ENCODE results near the gene ZNF627. TPM values are rescaled to one million over a fixed set of nuclear protein-coding genes. Genes with fewer than 3 reads are reported as not detected.

The ZNF627 gene
- total and polyA plus RNA-seq, 10 donors = 4.5 to 14.5 (median 11.9) TPM

DNA sequence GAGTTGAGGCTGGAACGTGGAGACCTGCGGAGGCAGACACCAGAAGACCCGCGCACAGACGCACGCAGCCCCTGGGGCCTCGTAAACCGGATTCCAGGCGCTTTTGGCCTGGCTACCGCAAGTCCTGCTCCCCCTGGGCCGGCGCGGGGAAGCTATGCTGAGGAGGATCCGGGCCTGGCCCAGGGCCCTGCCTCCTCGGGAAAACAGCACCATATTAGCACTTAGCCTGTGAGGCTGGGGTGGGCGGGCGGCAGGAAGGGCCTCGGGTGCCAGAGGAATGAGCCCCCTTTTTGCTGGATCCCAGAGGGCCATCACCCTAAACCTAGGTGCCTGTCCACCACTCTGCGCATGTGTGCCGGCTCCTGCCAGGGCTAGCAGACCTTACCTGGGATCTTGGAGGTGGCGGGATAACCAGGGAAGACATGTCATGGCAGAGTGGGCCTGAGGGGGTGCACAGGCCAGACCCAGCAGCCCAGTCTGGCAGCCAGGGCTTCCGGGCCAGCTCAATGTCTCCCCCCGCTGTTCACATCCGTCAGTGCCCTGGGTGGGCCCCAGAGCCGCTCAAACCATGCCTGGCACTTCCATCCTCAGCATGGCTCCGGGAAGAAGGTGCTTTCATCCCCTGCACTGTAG is 45.6 kb upstream of the ZNF627 start:
- H3K36me3 ChIP-seq = peaks cover 0 to 57% (median 28%) of the 10 kb centered on the region in 6 donors
- no peak overlapping the region for H3K4me3 ChIP-seq
- no peaks in the 10 kb centered on the region for H3K27me3 ChIP-seq (replicated peaks in 1 of 7)
- peak overlapping the region in 1 of 8 donors; percentile 20 for H3K27ac ChIP-seq
- peak in 2 of 3 donors; percentile 25 to 51 for TF ChIP-seq POLR2AphosphoS5 (IDR thresholded peaks at IDR 0.05)
- TF ChIP-seq POLR2A (IDR thresholded peaks at IDR 0.05) = no peak
- TF ChIP-seq, protein P1, sequence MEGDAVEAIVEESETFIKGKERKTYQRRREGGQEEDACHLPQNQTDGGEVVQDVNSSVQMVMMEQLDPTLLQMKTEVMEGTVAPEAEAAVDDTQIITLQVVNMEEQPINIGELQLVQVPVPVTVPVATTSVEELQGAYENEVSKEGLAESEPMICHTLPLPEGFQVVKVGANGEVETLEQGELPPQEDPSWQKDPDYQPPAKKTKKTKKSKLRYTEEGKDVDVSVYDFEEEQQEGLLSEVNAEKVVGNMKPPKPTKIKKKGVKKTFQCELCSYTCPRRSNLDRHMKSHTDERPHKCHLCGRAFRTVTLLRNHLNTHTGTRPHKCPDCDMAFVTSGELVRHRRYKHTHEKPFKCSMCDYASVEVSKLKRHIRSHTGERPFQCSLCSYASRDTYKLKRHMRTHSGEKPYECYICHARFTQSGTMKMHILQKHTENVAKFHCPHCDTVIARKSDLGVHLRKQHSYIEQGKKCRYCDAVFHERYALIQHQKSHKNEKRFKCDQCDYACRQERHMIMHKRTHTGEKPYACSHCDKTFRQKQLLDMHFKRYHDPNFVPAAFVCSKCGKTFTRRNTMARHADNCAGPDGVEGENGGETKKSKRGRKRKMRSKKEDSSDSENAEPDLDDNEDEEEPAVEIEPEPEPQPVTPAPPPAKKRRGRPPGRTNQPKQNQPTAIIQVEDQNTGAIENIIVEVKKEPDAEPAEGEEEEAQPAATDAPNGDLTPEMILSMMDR (IDR thresholded peaks at IDR 0.05 in 8 of 11, conservative IDR thresholded peaks at IDR 0.05 in 3 of 11) = peak in 2 of 11 experiments; percentile 13 to 25
- H3K4me1 ChIP-seq = peaks cover 0 to 40% (median 13%) of the 10 kb centered on the region in 6 donors
- no peaks in the 10 kb centered on the region for H3K9me3 ChIP-seq
- WGBS, 5 donors = 86 to 94% (median 88%) methylated on average over 8 to 26 of the region's 26 CpGs
- intact Hi-C loops (cut with DNase I; ENCODE audit: low total_unique reads) = no loop called here
- no peak for DNase-seq

DNA sequence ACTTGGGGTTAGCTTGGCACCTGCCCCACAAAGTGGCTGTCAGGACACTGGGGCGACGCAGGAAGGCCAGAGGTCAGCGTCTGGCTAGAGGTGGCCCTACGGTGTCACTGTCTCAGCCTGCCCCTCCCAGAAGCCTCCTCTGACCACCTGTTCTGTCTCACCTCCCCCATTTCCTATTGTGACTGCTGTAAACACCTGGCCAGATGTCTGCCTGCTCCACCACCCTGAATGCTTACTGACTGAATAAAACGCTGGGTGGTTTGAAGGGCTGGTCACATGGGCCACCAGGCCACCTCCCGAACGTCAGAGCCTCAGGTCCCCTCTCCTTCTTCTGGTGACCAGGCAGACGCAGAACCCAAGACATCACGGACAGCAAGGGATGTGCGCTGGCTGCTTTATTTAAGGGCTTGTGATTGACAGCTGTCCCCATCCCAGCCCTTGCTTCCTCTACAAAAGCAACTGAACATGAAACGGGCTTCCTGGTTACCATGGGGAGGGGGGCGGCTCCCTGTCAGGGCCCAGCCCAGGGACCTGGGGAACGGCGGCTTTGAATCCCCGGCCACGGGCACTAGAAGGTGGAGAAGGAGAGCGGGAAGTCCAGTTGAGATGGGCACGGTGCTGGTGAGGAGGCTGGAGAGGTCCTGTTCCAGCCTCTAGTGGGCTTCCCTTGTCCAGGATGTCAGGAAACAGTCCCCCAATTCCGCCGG is 44.5 kb upstream of the ZNF627 start:
- Histone ChIP-seq H3K27ac (peak overlapping the region in 2 of 8 donors; percentile 26 to 65), H3K4me1 (peaks cover 2 to 51% (median 23%) of the 10 kb centered on the region in 6 donors), H3K9me3 (no peaks in the 10 kb centered on the region), H3K4me3 (no peak overlapping the region), H3K27me3 (replicated peaks in 1 of 7) (no peaks in the 10 kb centered on the region), H3K36me3 (peaks cover 0 to 63% (median 28%) of the 10 kb centered on the region in 6 donors)
- DNase-seq = no peak
- intact Hi-C loops (cut with DNase I; ENCODE audit: low total_unique reads) = no loop called here
- WGBS, 5 donors = 62 to 82% (median 77%) methylated on average over 13 to 20 of the region's 20 CpGs
- TF ChIP-seq POLR2AphosphoS5 (IDR thresholded peaks at IDR 0.05) (peak; percentile 3 to 14 (median 13)), POLR2A (IDR thresholded peaks at IDR 0.05) (no peak)
- TF ChIP-seq, protein P1 (IDR thresholded peaks at IDR 0.05 in 8 of 11, conservative IDR thresholded peaks at IDR 0.05 in 3 of 11) = no peak

DNA sequence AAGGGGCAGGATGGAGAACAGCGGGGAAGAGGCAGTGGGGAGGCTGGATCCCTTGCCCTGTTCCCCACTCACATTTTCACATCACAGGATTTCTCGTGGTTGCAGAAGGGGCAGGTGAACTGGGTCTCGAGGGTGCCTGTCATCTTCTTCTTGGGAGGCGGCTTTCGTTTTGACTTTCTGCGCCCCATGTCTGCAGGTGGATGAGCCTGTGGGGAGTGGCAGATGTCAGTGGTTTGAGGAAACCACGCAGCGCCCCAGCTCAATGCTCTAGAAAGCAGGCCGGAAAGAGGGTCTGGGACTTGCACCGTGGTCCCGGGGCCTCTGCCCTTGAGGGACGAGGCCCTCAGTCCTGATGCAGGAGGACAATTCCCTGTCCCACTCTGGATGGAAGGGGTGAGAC is 43.1 kb upstream of the ZNF627 start:
- H3K9me3 ChIP-seq = no peaks in the 10 kb centered on the region
- no peak for DNase-seq
- intact Hi-C loops (cut with DNase I; ENCODE audit: low total_unique reads) = no loop called here
- H3K27me3 ChIP-seq (replicated peaks in 1 of 7) = no peaks in the 10 kb centered on the region
- H3K4me3 ChIP-seq = no peak overlapping the region
- H3K4me1 ChIP-seq = peaks cover 10 to 62% (median 31%) of the 10 kb centered on the region in 6 donors
- H3K36me3 ChIP-seq = peaks cover 0 to 63% (median 28%) of the 10 kb centered on the region in 6 donors
- 53 to 81% (median 66%) methylated on average over 7 to 12 of the region's 12 CpGs for WGBS, 5 donors
- peak overlapping the region in 4 of 8 donors; percentile 39 to 65 (median 55) for H3K27ac ChIP-seq
- TF ChIP-seq POLR2AphosphoS5 (IDR thresholded peaks at IDR 0.05) = peak in 2 of 3 donors; percentile 17 to 43
- TF ChIP-seq, protein P1 (IDR thresholded peaks at IDR 0.05 in 8 of 11, conservative IDR thresholded peaks at IDR 0.05 in 3 of 11) = no peak

DNA sequence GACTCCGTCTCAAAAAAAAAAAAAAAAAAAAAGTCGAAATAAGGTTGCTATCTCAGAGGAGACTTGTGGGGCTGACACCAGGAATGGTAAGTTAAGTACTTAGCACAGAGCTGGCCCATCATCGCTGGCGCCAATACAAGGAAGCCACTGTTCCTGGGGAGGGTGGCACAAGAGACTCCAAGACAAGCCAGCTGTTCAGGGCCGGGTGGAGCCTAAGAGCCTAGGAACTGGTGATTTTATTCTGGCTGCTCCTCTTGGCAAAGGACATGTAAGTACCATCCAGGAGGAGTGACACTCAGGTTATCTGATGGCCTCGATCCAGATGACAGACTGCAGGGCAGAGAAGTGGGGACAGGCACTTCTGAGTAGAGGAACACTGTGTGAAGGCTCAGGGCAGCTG is 42.0 kb upstream of the ZNF627 start:
- no peak for TF ChIP-seq POLR2AphosphoS5 (IDR thresholded peaks at IDR 0.05)
- no peak for TF ChIP-seq POLR2A (IDR thresholded peaks at IDR 0.05)
- TF ChIP-seq, protein P1 (IDR thresholded peaks at IDR 0.05 in 8 of 11, conservative IDR thresholded peaks at IDR 0.05 in 3 of 11) = no peak
- H3K4me1 ChIP-seq = peaks cover 17 to 72% (median 40%) of the 10 kb centered on the region in 6 donors
- H3K9me3 ChIP-seq = no peaks in the 10 kb centered on the region
- no peak overlapping the region for H3K4me3 ChIP-seq
- peaks cover 0 to 63% (median 28%) of the 10 kb centered on the region in 6 donors for H3K36me3 ChIP-seq
- no peaks in the 10 kb centered on the region for H3K27me3 ChIP-seq (replicated peaks in 1 of 7)
- 86 to 94% (median 87%) methylated on average over 6 of the region's 6 CpGs for WGBS, 5 donors
- intact Hi-C loops (cut with DNase I; ENCODE audit: low total_unique reads) = no loop called here
- no peak for DNase-seq
- H3K27ac ChIP-seq = no peak overlapping the region

Measured in spleen (tissue), 11 donors.